H1 (cell line): Measurements from ENCODE around the gene HS6ST3. TPM values are rescaled to one million over a fixed set of nuclear protein-coding genes. Genes with fewer than 3 reads are reported as not detected.

Experiments
- CTCF ChIA-PET: fragments of 300-600 bp; sonication (Branson Sonifier 250); formaldehyde crosslinking; loops from one replicate; lab custom pipeline; 2021; ENCODE audit not compliant: partially characterized antibody; lab: Charles Lee
- POLR2A ChIA-PET: fragments of 300-600 bp; sonication (Branson Sonifier 250); formaldehyde crosslinking; loops from one replicate; lab custom pipeline; 2021; ENCODE audit warnings: inconsistent platforms; ENCODE audit not compliant: partially characterized antibody; lab: Charles Lee
- DNase-seq, 2 experiments: peaks; one replicate each; pipeline versions ENCODE4 v3.0.0 to v3.0.0-alpha.2; 2010 to 2022; ENCODE audit warnings: low spot score in 2 of 2, low read depth in 1 of 2, mixed read lengths in 1 of 2
- FAIRE-seq: peaks from 2 replicates; lab custom pipeline; 2011; peaks lifted over from hg19 to GRCh38; lab: Jason Lieb, UNC
- H2AFZ ChIP-seq: 2 replicates; pipeline ENCODE4 v1.8.1; 2012; ENCODE audit warnings: low read length, inconsistent platforms
- H2AK5ac ChIP-seq: 2 replicates; pipeline ENCODE4 v1.6.1; 2013; ENCODE audit warnings: low read depth, low read length
- H2BK120ac ChIP-seq: replicated peaks from 2 replicates; pipeline ENCODE3; 2013; ENCODE audit warnings: low read depth, low read length, inconsistent platforms
- H2BK12ac ChIP-seq: 2 replicates; pipeline ENCODE4 v1.6.1; 2013; ENCODE audit warnings: low read depth, low read length
- H2BK15ac ChIP-seq: 2 replicates; pipeline ENCODE4 v1.6.1; 2013; ENCODE audit warnings: low read length
- H2BK20ac ChIP-seq: 2 replicates; pipeline ENCODE4 v1.6.1; 2013; ENCODE audit warnings: low read length
- H2BK5ac ChIP-seq: 2 replicates; pipeline ENCODE4 v1.6.1; 2013; ENCODE audit warnings: low read depth, low read length
- H3K14ac ChIP-seq: 2 replicates; pipeline ENCODE4 v1.6.1; 2013; ENCODE audit warnings: inconsistent platforms; ENCODE audit not compliant: insufficient read length
- H3K18ac ChIP-seq: 2 replicates; pipeline ENCODE4 v1.6.1; 2013; ENCODE audit warnings: low read length; ENCODE audit errors: extremely low read depth
- H3K23ac ChIP-seq: 2 replicates; pipeline ENCODE4 v1.6.1; 2013; ENCODE audit warnings: inconsistent platforms; ENCODE audit not compliant: insufficient read length
- H3K23me2 ChIP-seq: 2 replicates; pipeline ENCODE4 v1.6.1; 2013; ENCODE audit warnings: low read depth, low read length
- H3K27ac ChIP-seq: 2 replicates; pipeline ENCODE4 v1.6.1; 2011; ENCODE audit warnings: low read depth, low read length, inconsistent platforms
- H3K27me3 ChIP-seq, 4 experiments: replicated peaks in 1 of 4; 1 replicate in 1 of 4; 2 replicates in 3 of 4; pipeline versions ENCODE4 v1.6.1 to v1.8.1; 2011 to 2013; ENCODE audit warnings: low read length in 3 of 4, mild to moderate bottlenecking in 3 of 4, inconsistent platforms in 2 of 4, mixed read lengths in 2 of 4, moderate library complexity in 1 of 4; ENCODE audit not compliant: control insufficient read depth in 3 of 4, insufficient read depth in 3 of 4; ENCODE audit errors: extremely low read depth in 1 of 4
- H3K36me3 ChIP-seq, 4 experiments: 2 replicates each; pipeline versions ENCODE4 v1.6.1 to v1.8.1; 2011 to 2013; ENCODE audit warnings: mild to moderate bottlenecking in 4 of 4, low read length in 3 of 4, moderate library complexity in 2 of 4, control low read depth in 1 of 4, inconsistent platforms in 1 of 4; ENCODE audit not compliant: insufficient read depth in 4 of 4, control insufficient read depth in 2 of 4
- H3K4ac ChIP-seq: replicated peaks from 2 replicates; pipeline ENCODE3; 2013; ENCODE audit warnings: low read length, low read depth, mixed read lengths, inconsistent platforms; ENCODE audit not compliant: insufficient read length
- H3K4me1 ChIP-seq, 4 experiments: replicated peaks in 1 of 4; 1 replicate in 1 of 4; 2 replicates in 3 of 4; pipeline versions ENCODE4 v1.6.1 to v1.8.1; 2011 to 2013; ENCODE audit warnings: low read length in 3 of 4, inconsistent platforms in 2 of 4, mixed read lengths in 1 of 4; ENCODE audit not compliant: insufficient read depth in 4 of 4, control insufficient read depth in 3 of 4
- H3K4me2 ChIP-seq, 2 experiments: 2 replicates each; pipeline versions ENCODE4 v1.6.1 to v1.8.1; 2011 to 2013; ENCODE audit warnings: low read depth in 2 of 2, low read length in 2 of 2, control low read depth in 1 of 2, inconsistent platforms in 1 of 2, mild to moderate bottlenecking in 1 of 2; ENCODE audit not compliant: insufficient read depth in 1 of 2
- H3K4me3 ChIP-seq, 4 experiments: fragments of 200-600, 300-600 bp in 1 of 4; sonication (generic), shearing (Covaris generic), sonication (Bioruptor Twin) in 1 of 4; 2 replicates each; pipeline versions ENCODE4 v1.5.1 to v1.8.1; 2011 to 2016; ENCODE audit warnings: low read length in 4 of 4, low read depth in 3 of 4, control low read depth in 2 of 4, inconsistent platforms in 2 of 4, mild to moderate bottlenecking in 2 of 4, mixed read lengths in 1 of 4, moderate library complexity in 1 of 4; ENCODE audit not compliant: insufficient read depth in 2 of 4; ENCODE audit errors: extremely low read depth in 1 of 4
- H3K56ac ChIP-seq: replicated peaks from 2 replicates; pipeline ENCODE3; 2013; ENCODE audit warnings: low read depth, mild to moderate bottlenecking, mixed read lengths, low read length, inconsistent platforms; ENCODE audit not compliant: insufficient read length
- H3K79me1 ChIP-seq: 2 replicates; pipeline ENCODE4 v1.6.1; 2013; ENCODE audit warnings: low read depth, low read length, control low read depth
- H3K79me2 ChIP-seq, 2 experiments: 2 replicates each; pipeline versions ENCODE4 v1.6.1 to v1.8.1; 2012 to 2013; ENCODE audit warnings: low read length in 2 of 2, mild to moderate bottlenecking in 2 of 2, inconsistent platforms in 1 of 2; ENCODE audit not compliant: insufficient read depth in 2 of 2, control insufficient read depth in 1 of 2
- H3K9ac ChIP-seq, 4 experiments: replicated peaks in 1 of 4; 1 replicate in 1 of 4; 2 replicates in 3 of 4; pipeline versions ENCODE4 v1.6.1 to v1.8.1; 2011 to 2013; ENCODE audit warnings: low read depth in 3 of 4, low read length in 3 of 4, control low read depth in 2 of 4, mild to moderate bottlenecking in 2 of 4, moderate library complexity in 2 of 4, inconsistent platforms in 1 of 4; ENCODE audit errors: extremely low read depth in 1 of 4
- H3K9me3 ChIP-seq, 2 experiments: 2 replicates each; pipeline versions ENCODE4 v1.6.1 to v1.8.1; 2012 to 2013; ENCODE audit warnings: mild to moderate bottlenecking in 2 of 2, moderate library complexity in 2 of 2, control low read depth in 1 of 2, inconsistent platforms in 1 of 2, low read depth in 1 of 2, low read length in 1 of 2, mixed read lengths in 1 of 2; ENCODE audit not compliant: insufficient read depth in 2 of 2
- H4K20me1 ChIP-seq, 2 experiments: replicated peaks in 1 of 2; 2 replicates each; pipeline versions ENCODE3 to v1.8.1; 2011 to 2013; ENCODE audit warnings: inconsistent platforms in 2 of 2, low read length in 2 of 2, mild to moderate bottlenecking in 1 of 2; ENCODE audit not compliant: insufficient read depth in 2 of 2, control insufficient read depth in 1 of 2
- H4K5ac ChIP-seq: 2 replicates; pipeline ENCODE4 v1.6.1; 2013; ENCODE audit warnings: low read length, low read depth, mixed read lengths, inconsistent platforms; ENCODE audit not compliant: insufficient read length
- H4K8ac ChIP-seq: 2 replicates; pipeline ENCODE4 v1.8.0; 2013; ENCODE audit warnings: mild to moderate bottlenecking, moderate library complexity, low read length, inconsistent platforms; ENCODE audit not compliant: insufficient read depth; ENCODE audit errors: extremely low read depth
- H4K91ac ChIP-seq: replicated peaks from 2 replicates; pipeline ENCODE3; 2013; ENCODE audit warnings: low read length, mixed read lengths, inconsistent platforms; ENCODE audit not compliant: insufficient read length
- CREB1 ChIP-seq: IDR thresholded peaks from 2 replicates; pipeline ENCODE4 v1.6.1; 2012; ENCODE audit warnings: inconsistent platforms
- EP300 ChIP-seq, 2 experiments: IDR thresholded peaks; 1 replicate in 1 of 2; 2 replicates in 1 of 2; pipeline ENCODE4 v1.6.1; 2011 to 2012; ENCODE audit warnings: low read depth in 2 of 2, low read length in 2 of 2, mild to moderate bottlenecking in 2 of 2, borderline replicate concordance in 1 of 2, inconsistent platforms in 1 of 2, moderate library complexity in 1 of 2
- KDM4A ChIP-seq: IDR thresholded peaks from one replicate; pipeline ENCODE4 v1.7.1; 2012; ENCODE audit warnings: low read depth, mild to moderate bottlenecking, moderate library complexity, low read length, inconsistent platforms; ENCODE audit not compliant: severe bottlenecking
- KDM5A ChIP-seq: fragments of 200-600 bp; IDR thresholded peaks from 2 replicates; pipeline ENCODE4 v1.7.1; 2012; ENCODE audit warnings: mild to moderate bottlenecking, low read length, inconsistent platforms, mixed read lengths
- PHF8 ChIP-seq: fragments of 200-600 bp; sonication (generic); conservative IDR thresholded peaks from 2 replicates; pipeline ENCODE4 v1.7.1; 2012; ENCODE audit warnings: low read depth, mild to moderate bottlenecking, inconsistent platforms, low read length, moderate library complexity
- POU5F1 ChIP-seq: IDR thresholded peaks from 2 replicates; pipeline ENCODE4 v1.6.1; 2011; ENCODE audit warnings: low read depth, mild to moderate bottlenecking, low read length, moderate library complexity
- TBP ChIP-seq: IDR thresholded peaks from 2 replicates; pipeline ENCODE4 v1.6.1; 2011; ENCODE audit warnings: low read depth, low read length, improper control_type of control experiment
- WGBS, 2 experiments: shearing (Covaris generic) in 1 of 2; methylation state at CpG; one replicate each; pipeline versions ENCODE4 v1.1.6 to v1.1.7; 2013 to 2015; ENCODE audit warnings: low lambda C conversion rate in 2 of 2, mixed read lengths in 2 of 2, inconsistent platforms in 1 of 2, low coverage in 1 of 2, missing lambda C conversion rate in 1 of 2; ENCODE audit not compliant: insufficient replicate concordance in 2 of 2, insufficient coverage in 1 of 2, insufficient read length in 1 of 2; ENCODE audit errors: extremely low coverage in 1 of 2, missing lambda C conversion rate in 1 of 2; 5-methylcytosine and 5-hydroxymethylcytosine counted together
- polyA plus RNA-seq, 7 experiments: library from polyadenylated mRNA; depleted of rRNA in 3 of 7; stranded (reverse) in 5 of 7; unstranded in 2 of 7; fragments of >200 nt in 5 of 7; fragments of 200-250 nt in 2 of 7; gene quantifications; 1 replicate in 5 of 7; 2 replicates in 1 of 7; 4 replicates in 1 of 7; pipeline versions ENCODE4 v1.2.1 to v1.2.3, GENCODE V29; 2011 to 2013; ENCODE audit warnings: missing spikeins in 2 of 7, mixed read lengths in 2 of 7
- total RNA-seq: library from RNA; stranded (reverse); fragmentation: NEBNext Ultra II Directional; extraction: Animal tissue kit (Norgen Biotek cat#: 25700); gene quantifications from 2 replicates; pipeline ENCODE4 v1.2.1, GENCODE V29; 2021

Gene HS6ST3
- total and polyA plus RNA-seq, 2 of the 8 experiments (the other 6 are each of a cell fraction or from before 2014, with no cell fraction given) = 0.45 to 1.2 TPM

DNA sequence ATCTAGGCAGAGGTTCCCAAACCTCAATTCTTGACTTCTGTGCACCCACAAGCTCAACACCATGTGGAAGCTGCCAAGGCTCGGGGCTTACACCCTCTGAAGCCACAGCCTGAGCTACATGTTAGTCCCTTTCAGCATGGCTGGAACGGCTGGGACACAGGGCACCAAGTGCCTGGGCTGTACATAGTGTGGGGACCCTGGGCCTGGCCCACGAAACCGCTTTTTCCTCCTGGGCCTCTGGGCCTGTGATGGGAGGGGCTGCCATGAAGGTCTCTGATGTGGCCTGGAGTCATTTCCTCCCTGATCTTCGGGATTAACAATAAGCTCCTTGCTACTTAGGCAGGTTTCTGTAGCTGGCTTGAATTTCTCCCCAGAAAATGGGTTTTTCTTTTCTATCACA lies 108.1 kb downstream of the HS6ST3 start:
- H3K18ac ChIP-seq = no peak overlapping the region
- no peak for DNase-seq
- no peak overlapping the region for H2AK5ac ChIP-seq

More for the DNA sequence above, 108.1 kb downstream of the HS6ST3 start:
- H3K79me2 ChIP-seq = no peaks in the 10 kb centered on the region
- no peaks in the 10 kb centered on the region for H3K79me1 ChIP-seq
- H3K23ac ChIP-seq = no peak overlapping the region
- no peak overlapping the region for H3K27ac ChIP-seq
- no peaks in the 10 kb centered on the region for H3K23me2 ChIP-seq
- CTCF ChIA-PET = interaction anchor here (0.8 to 2.6 kb wide), 4 partner anchors 13 to 118 kb away, joined by 3 to 5 read pairs (median 4); no protein-coding TSS in a partner anchor
- no peak overlapping the region for H2AFZ ChIP-seq
- H4K5ac ChIP-seq = no peak overlapping the region
- no peak overlapping the region for H2BK20ac ChIP-seq
- no peaks in the 10 kb centered on the region for H3K27me3 ChIP-seq
- H4K20me1 ChIP-seq = no peaks in the 10 kb centered on the region
- TF ChIP-seq EP300 (IDR thresholded peaks at IDR 0.05; ENCODE audit: borderline replicate concordance in 1 of 2, low read depth in 2 of 2, low read length in 2 of 2) = no peak
- TF ChIP-seq KDM5A = no peak
- TF ChIP-seq CREB1 = no peak
- no peak for TF ChIP-seq KDM4A
- no peak for TF ChIP-seq PHF8
- TF ChIP-seq TBP = no peak
- no peak for TF ChIP-seq POU5F1
- TF ChIP-seq, all 59 proteins: peak for 0
- Histone ChIP-seq H2BK120ac (no peak overlapping the region), H3K9ac (no peak overlapping the region), H3K56ac (no peak overlapping the region), H2BK15ac (no peak overlapping the region), H3K4ac (no peak overlapping the region), H3K14ac (no peak overlapping the region), H2BK12ac (no peak overlapping the region), H4K8ac (no peak overlapping the region), H3K36me3 (no peaks in the 10 kb centered on the region), H3K9me3 (peaks cover 5 to 6% of the 10 kb centered on the region in 2 experiments), H4K91ac (no peak overlapping the region), H3K4me1 (no peaks in the 10 kb centered on the region), H2BK5ac (no peak overlapping the region), H3K4me2 (no peak overlapping the region), H3K4me3 (no peak overlapping the region)
- POLR2A ChIA-PET = no interaction called here
- WGBS, 2 experiments = 83% methylated on average over 5 of the region's 5 CpGs; no CpG with 5 or more reads in 1 of the 2 experiments
- FAIRE-seq = no peak
